ENCODE data around the gene CNPY1.

- TF ChIP-seq CTCF (conservative IDR thresholded peaks at IDR 0.05 in 1 of 2, IDR thresholded peaks at IDR 0.05 in 1 of 2; ENCODE audit: extremely low read depth in 1 of 2, insufficient read depth in 1 of 2, low read depth in 1 of 2, low read length in 2 of 2) (no peak), EZH2 (IDR thresholded peaks at IDR 0.05; ENCODE audit: borderline replicate concordance, low read length) (no peak)
These were observed 5.6 kb upstream of the CNPY1 start for GRCh38 chr7:155551785-155552611.
